Activated CD8-positive, alpha-beta memory T cell treated with anti-CD3 and anti-CD28 coated beads, Interleukin-2, amount 50 U/mL, for 48 hours (primary cell): ENCODE data around the gene ZNF738.
A peak's percentile ranks its signal among the peaks of the same experiment; 100 is the strongest.
"Not testable (repeated sequence)": the region's sequence is repeated elsewhere in the genome, so short reads cannot be mapped to it uniquely, and the experiment has no call there.

Source experiments
- DNase-seq: peaks from one replicate; pipeline ENCODE4 v3.0.0-alpha.2; 2020

The ZNF738 gene

GRCh38 chr19:21358768-21359451 lies at the start of gene ZNF738:
TSS of gene ZNF738 (plus strand) at chr19:21359000. CDS start at chr19:21359141, 141 bp downstream.
- DNase-seq: peak; percentile 87

- not testable (repeated sequence) for DNase-seq
These were observed 46.0 kb upstream of the ZNF738 start for GRCh38 chr19:21312807-21313206.

- DNase-seq: no peak
These were observed 44.1 kb upstream of the ZNF738 start for GRCh38 chr19:21314676-21315075.

- DNase-seq: no peak
These were observed 41.0 kb upstream of the ZNF738 start for GRCh38 chr19:21317821-21318220.

- DNase-seq: no peak
These were observed 37.7 kb upstream of the ZNF738 start for GRCh38 chr19:21321134-21321533.

- no peak for DNase-seq
These were observed 36.8 kb upstream of the ZNF738 start for GRCh38 chr19:21321996-21322395.

- no peak for DNase-seq
These were observed 36.3 kb upstream of the ZNF738 start for GRCh38 chr19:21322528-21322927.

- no peak for DNase-seq
These were observed 35.8 kb upstream of the ZNF738 start for GRCh38 chr19:21323000-21323399.

- no peak for DNase-seq
These were observed 32.6 kb upstream of the ZNF738 start for GRCh38 chr19:21326169-21326568.

- no peak for DNase-seq
These were observed 30.4 kb upstream of the ZNF738 start for GRCh38 chr19:21328406-21328805.

- peak; percentile 85 for DNase-seq
These were observed 29.8 kb upstream of the ZNF738 start, which contains the start of gene ZNF708 for GRCh38 chr19:21328885-21329605. TSS of gene ZNF708 (minus strand) at chr19:21329410. CDS start at chr19:21329212, 198 bp downstream.

GRCh38 chr19:21335721-21336120 lies 23.1 kb upstream of the ZNF738 start:
- DNase-seq: no peak

- not testable (repeated sequence) for DNase-seq
These were observed 14.0 kb upstream of the ZNF738 start for GRCh38 chr19:21344841-21345240.

GRCh38 chr19:21352830-21353229 lies 6.0 kb upstream of the ZNF738 start:
- DNase-seq: no peak

GRCh38 chr19:21362291-21362690 lies 3.5 kb downstream of the ZNF738 start:
- no peak for DNase-seq

GRCh38 chr19:21383980-21384582 lies 25.3 kb downstream of the ZNF738 start:
- no peak for DNase-seq

- DNase-seq: no peak
These were observed 37.3 kb downstream of the ZNF738 start for GRCh38 chr19:21396121-21396520.

GRCh38 chr19:21396893-21397572 lies 38.2 kb downstream of the ZNF738 start, which contains the start of gene ZNF493:
TSS of gene ZNF493 (plus strand) at chr19:21397133. CDS start at chr19:21397238, 105 bp downstream.
- DNase-seq: peak; percentile 87

GRCh38 chr19:21398851-21399250 lies 40.1 kb downstream of the ZNF738 start:
- no peak for DNase-seq

GRCh38 chr19:21402303-21402985 lies 43.6 kb downstream of the ZNF738 start:
- no peak for DNase-seq

- DNase-seq: no peak
These were observed 51.4 kb downstream of the ZNF738 start for GRCh38 chr19:21410166-21410565.

GRCh38 chr19:21422244-21422643 lies 63.4 kb downstream of the ZNF738 start:
- DNase-seq: no peak
